Keratinocyte (primary cell): ENCODE measurements around the gene SATB2. TPM values are rescaled to one million over a fixed set of nuclear protein-coding genes. Genes with fewer than 3 reads are reported as not detected.

ENCODE experiments used
- DNase-seq: peaks from one replicate; pipeline ENCODE4 v3.0.0-alpha.2; 2011; ENCODE audit warnings: low read depth, missing footprints, low spot score
- FAIRE-seq: peaks from 2 replicates; lab custom pipeline; 2011; peaks lifted over from hg19 to GRCh38; lab: Jason Lieb, UNC
- H2AFZ ChIP-seq: 2 replicates; pipeline ENCODE4 v1.6.0; 2012; ENCODE audit warnings: low read length, control low read depth, inconsistent platforms; ENCODE audit not compliant: control insufficient read depth
- H3K27ac ChIP-seq: 2 replicates; pipeline ENCODE4 v1.5.1; 2011; ENCODE audit warnings: low read length; ENCODE audit not compliant: control insufficient read depth, insufficient read depth
- H3K27me3 ChIP-seq: 3 replicates; pipeline ENCODE4 v1.6.0; 2011; ENCODE audit warnings: low read length; ENCODE audit not compliant: control insufficient read depth, insufficient read depth; ENCODE audit errors: extremely low read depth
- H3K36me3 ChIP-seq, 2 experiments: 2 replicates in 1 of 2; 3 replicates in 1 of 2; pipeline ENCODE4 v1.5.1; 2011; ENCODE audit warnings: low read length in 2 of 2, mild to moderate bottlenecking in 1 of 2; ENCODE audit not compliant: control insufficient read depth in 2 of 2, insufficient read depth in 2 of 2; ENCODE audit errors: extremely low read depth in 1 of 2
- H3K4me1 ChIP-seq: 3 replicates; pipeline ENCODE4 v1.5.1; 2011; ENCODE audit warnings: low read length; ENCODE audit not compliant: control insufficient read depth, insufficient read depth; ENCODE audit errors: extremely low read depth
- H3K4me2 ChIP-seq: 3 replicates; pipeline ENCODE4 v1.6.0; 2011; ENCODE audit warnings: low read depth, low read length; ENCODE audit not compliant: control insufficient read depth, insufficient read depth; ENCODE audit errors: extremely low read depth
- H3K4me3 ChIP-seq, 3 experiments: fragments of 200-600 bp in 1 of 3; sonication (generic) in 1 of 3; 2 replicates in 2 of 3; 3 replicates in 1 of 3; pipeline ENCODE4 v1.5.1; 2011 to 2016; ENCODE audit warnings: low read length in 3 of 3, mild to moderate bottlenecking in 3 of 3, control low read depth in 2 of 3, inconsistent platforms in 1 of 3, low read depth in 1 of 3, mixed read lengths in 1 of 3, mixed run types in 1 of 3, moderate library complexity in 1 of 3; ENCODE audit not compliant: control insufficient read depth in 2 of 3, insufficient read depth in 2 of 3; ENCODE audit errors: extremely low read depth in 1 of 3
- H3K79me2 ChIP-seq: 2 replicates; pipeline ENCODE4 v1.6.0; 2012; ENCODE audit warnings: low read length; ENCODE audit not compliant: control insufficient read depth, insufficient read depth
- H3K9ac ChIP-seq: 3 replicates; pipeline ENCODE4 v1.6.0; 2011; ENCODE audit warnings: low read length; ENCODE audit not compliant: control insufficient read depth, insufficient read depth; ENCODE audit errors: extremely low read depth
- H3K9me1 ChIP-seq: 3 replicates; pipeline ENCODE4 v1.6.0; 2011; ENCODE audit warnings: low read length; ENCODE audit not compliant: control insufficient read depth, insufficient read depth; ENCODE audit errors: extremely low read depth
- H3K9me3 ChIP-seq: 2 replicates; pipeline ENCODE4 v1.5.1; 2012; ENCODE audit warnings: low read depth, low read length; ENCODE audit not compliant: control insufficient read depth
- H4K20me1 ChIP-seq: 3 replicates; pipeline ENCODE4 v1.6.0; 2011; ENCODE audit warnings: low read length; ENCODE audit not compliant: control insufficient read depth, insufficient read depth; ENCODE audit errors: extremely low read depth
- EZH2 ChIP-seq: IDR thresholded peaks from one replicate; pipeline ENCODE4 v1.6.1; 2012; ENCODE audit warnings: inconsistent platforms, mild to moderate bottlenecking, low read length, moderate library complexity
- dilution Hi-C: fragments of 300-500 bp; cut with MboI; formaldehyde crosslinking; loops from one replicate; pipeline ENCODE4 v1.7.0; 2020; ENCODE audit warnings: low sequenced_read_pairs; ENCODE audit not compliant: extremely low pct_ligation_motif_present
- polyA plus RNA-seq, 5 experiments: library from polyadenylated mRNA; depleted of rRNA in 3 of 5; stranded (reverse) in 3 of 5; stranded (forward) in 1 of 5; unstranded in 1 of 5; fragments of >200 nt; gene quantifications; 1 replicate in 1 of 5; 2 replicates in 3 of 5; 3 replicates in 1 of 5; pipeline versions ENCODE4 v1.2.1 to v1.2.3, GENCODE V29; 2011 to 2012; ENCODE audit warnings: missing spikeins in 2 of 5, low read depth in 1 of 5, low replicate concordance in 1 of 5
- TF ChIP-seq, protein P1 (sequence below), 3 experiments: IDR thresholded peaks in 1 of 3; conservative IDR thresholded peaks in 1 of 3; optimal IDR thresholded peaks in 1 of 3; 2 replicates in 2 of 3; 3 replicates in 1 of 3; pipeline versions ENCODE3 to v1.5.1; 2011; ENCODE audit warnings: low read length in 3 of 3, mild to moderate bottlenecking in 3 of 3, moderate library complexity in 2 of 3, control low read depth in 1 of 3, inconsistent platforms in 1 of 3; ENCODE audit not compliant: insufficient read depth in 2 of 3; ENCODE audit errors: extremely low read depth in 1 of 3

Gene SATB2
- polyA plus RNA-seq, 1 donor (not counting 4 experiments of a cell fraction or from before 2014, with no cell fraction given): 1.4 TPM

DNA sequence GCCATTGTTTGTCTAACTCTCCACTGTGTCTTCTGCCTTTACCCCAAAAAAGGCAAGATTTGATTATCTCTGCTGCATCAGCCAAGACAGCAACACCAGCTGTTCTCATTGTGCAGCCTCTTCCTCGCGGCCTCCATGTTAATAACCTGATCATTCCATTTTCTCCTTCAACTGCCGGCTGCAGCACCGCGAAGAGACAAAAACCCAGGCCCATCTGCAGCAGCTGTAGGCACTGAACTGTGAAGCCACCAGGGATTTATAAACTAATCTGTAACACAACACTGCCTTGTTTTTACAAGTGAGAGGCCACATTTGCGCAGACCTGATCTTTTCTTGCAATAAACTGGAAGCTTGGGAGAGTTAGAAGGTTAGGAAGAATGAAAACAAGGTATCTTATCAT is 147.8 kb downstream of the SATB2 start:
- Histone ChIP-seq H3K9me1 (no peaks in the 10 kb centered on the region), H4K20me1 (no peaks in the 10 kb centered on the region), H3K4me2 (no peak overlapping the region), H3K27me3 (no peaks in the 10 kb centered on the region), H3K4me3 (no peak overlapping the region), H2AFZ (no peak overlapping the region), H3K4me1 (no peaks in the 10 kb centered on the region), H3K9ac (no peak overlapping the region), H3K79me2 (no peaks in the 10 kb centered on the region), H3K27ac (no peak overlapping the region), H3K36me3 (no peaks in the 10 kb centered on the region), H3K9me3 (no peaks in the 10 kb centered on the region)
- FAIRE-seq (no peak), DNase-seq (no peak)
- TF ChIP-seq, protein P1, sequence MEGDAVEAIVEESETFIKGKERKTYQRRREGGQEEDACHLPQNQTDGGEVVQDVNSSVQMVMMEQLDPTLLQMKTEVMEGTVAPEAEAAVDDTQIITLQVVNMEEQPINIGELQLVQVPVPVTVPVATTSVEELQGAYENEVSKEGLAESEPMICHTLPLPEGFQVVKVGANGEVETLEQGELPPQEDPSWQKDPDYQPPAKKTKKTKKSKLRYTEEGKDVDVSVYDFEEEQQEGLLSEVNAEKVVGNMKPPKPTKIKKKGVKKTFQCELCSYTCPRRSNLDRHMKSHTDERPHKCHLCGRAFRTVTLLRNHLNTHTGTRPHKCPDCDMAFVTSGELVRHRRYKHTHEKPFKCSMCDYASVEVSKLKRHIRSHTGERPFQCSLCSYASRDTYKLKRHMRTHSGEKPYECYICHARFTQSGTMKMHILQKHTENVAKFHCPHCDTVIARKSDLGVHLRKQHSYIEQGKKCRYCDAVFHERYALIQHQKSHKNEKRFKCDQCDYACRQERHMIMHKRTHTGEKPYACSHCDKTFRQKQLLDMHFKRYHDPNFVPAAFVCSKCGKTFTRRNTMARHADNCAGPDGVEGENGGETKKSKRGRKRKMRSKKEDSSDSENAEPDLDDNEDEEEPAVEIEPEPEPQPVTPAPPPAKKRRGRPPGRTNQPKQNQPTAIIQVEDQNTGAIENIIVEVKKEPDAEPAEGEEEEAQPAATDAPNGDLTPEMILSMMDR (optimal IDR thresholded peaks at IDR 0.05 in 1 of 3, IDR thresholded peaks at IDR 0.05 in 1 of 3, conservative IDR thresholded peaks at IDR 0.05 in 1 of 3; ENCODE audit: extremely low read depth in 1 of 3, insufficient read depth in 2 of 3, low read length in 3 of 3): no peak
- no peak for TF ChIP-seq EZH2
- dilution Hi-C loops: no loop called here

DNA sequence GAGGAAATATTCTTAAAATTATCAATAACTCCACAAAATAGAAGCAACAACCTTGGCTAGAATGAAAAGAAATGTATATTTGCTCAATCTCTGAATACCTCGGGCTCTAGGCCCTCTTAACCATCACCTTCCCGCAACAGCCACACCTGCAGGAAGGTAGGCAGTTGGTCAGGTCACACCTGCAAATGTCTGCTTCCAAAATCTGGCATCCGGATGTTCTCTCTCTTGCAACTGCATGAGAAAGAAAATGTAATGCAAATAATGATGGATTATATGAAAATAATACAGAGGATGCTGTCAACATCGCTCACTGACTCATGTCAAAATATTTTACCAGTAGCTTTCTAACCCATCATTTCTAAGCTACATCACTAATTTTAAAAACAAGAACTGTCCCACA is 148.3 kb downstream of the SATB2 start:
- Histone ChIP-seq H4K20me1 (no peaks in the 10 kb centered on the region), H3K27ac (no peak overlapping the region), H3K4me1 (no peaks in the 10 kb centered on the region), H3K9me1 (no peaks in the 10 kb centered on the region), H3K4me3 (no peak overlapping the region), H3K79me2 (no peaks in the 10 kb centered on the region), H3K9me3 (no peaks in the 10 kb centered on the region), H3K9ac (no peak overlapping the region), H2AFZ (no peak overlapping the region), H3K36me3 (no peaks in the 10 kb centered on the region), H3K27me3 (no peaks in the 10 kb centered on the region), H3K4me2 (no peak overlapping the region)
- FAIRE-seq (no peak), DNase-seq (no peak)
- dilution Hi-C loops: no loop called here
- TF ChIP-seq, protein P1 (optimal IDR thresholded peaks at IDR 0.05 in 1 of 3, IDR thresholded peaks at IDR 0.05 in 1 of 3, conservative IDR thresholded peaks at IDR 0.05 in 1 of 3; ENCODE audit: extremely low read depth in 1 of 3, insufficient read depth in 2 of 3, low read length in 3 of 3): no peak
- TF ChIP-seq EZH2: no peak
